ENCODE results near the gene PLA2R1.

GRCh38 chr2:160076914-160077313 lies 14.5 kb upstream of the PLA2R1 start:
- TF ChIP-seq CTCF (IDR thresholded peaks at IDR 0.05): no peak
- no peak for TF ChIP-seq POLR2A (IDR thresholded peaks at IDR 0.05)

All from thyroid gland (tissue), 4 donors.